Measurements from ENCODE around the gene SLC4A11. TPM values are rescaled to one million over a fixed set of nuclear protein-coding genes. Genes with fewer than 3 reads are reported as not detected.
"Not testable (repeated sequence)": the region's sequence is repeated elsewhere in the genome, so short reads cannot be mapped to it uniquely, and the experiment has no call there.

The SLC4A11 gene
- total RNA-seq, 1 experiment from 2014 or later, result 1.1 TPM

- intact Hi-C loops (cut with micrococcal nuclease; ENCODE audit: unreplicated experiment), result no loop called here
- no peaks in the 10 kb centered on the region for H3K4me1 ChIP-seq (ENCODE audit: insufficient read depth, low read length, poor library complexity, severe bottlenecking)
These were observed 17.4 kb downstream of the SLC4A11 start for GRCh38 chr20:3221398-3222226.

GRCh38 chr20:3218307-3218988 lies 20.5 kb downstream of the SLC4A11 start:
- Histone ChIP-seq H3K4me1 (ENCODE audit: insufficient read depth, low read length, poor library complexity, severe bottlenecking) (no peaks in the 10 kb centered on the region), H3K27ac (ENCODE audit: low read depth, low read length, poor library complexity, severe bottlenecking) (no peak overlapping the region), H3K36me3 (ENCODE audit: insufficient read depth, low read length, poor library complexity, severe bottlenecking) (peaks cover 31% of the 10 kb centered on the region), H3K9me3 (ENCODE audit: low read depth, low read length, poor library complexity, severe bottlenecking) (no peaks in the 10 kb centered on the region), H3K27me3 (replicated peaks; ENCODE audit: insufficient read depth, low read depth, low read length, poor library complexity) (no peaks in the 10 kb centered on the region), H3K4me3 (ENCODE audit: low read depth, low read length, poor library complexity, severe bottlenecking) (no peak overlapping the region)
- ChIA-PET POLR2A (ENCODE audit: low non-redundant PET) (no interaction called here), CTCF (interaction anchor here (0.6 to 0.7 kb wide), 4 partner anchors 38 to 748 kb away, joined by 3 to 13 read pairs (median 6); partner anchors contain the start of gene SNRPB)
- BruUV-seq (replicated peaks), result no TSS peak
- peak; percentile 73 for DNase-seq (ENCODE audit: low spot score)
- intact Hi-C loops (cut with micrococcal nuclease; ENCODE audit: unreplicated experiment), result loop anchor here (2.0 to 5.0 kb wide), 2 partner anchors 98 to 494 kb away; partner anchors contain the start of gene SIGLEC1
- no peak for TF ChIP-seq EZH2 (IDR thresholded peaks at IDR 0.05; ENCODE audit: borderline replicate concordance, low read depth, low read length, poor library complexity, severe bottlenecking)
- TF ChIP-seq, protein P1, sequence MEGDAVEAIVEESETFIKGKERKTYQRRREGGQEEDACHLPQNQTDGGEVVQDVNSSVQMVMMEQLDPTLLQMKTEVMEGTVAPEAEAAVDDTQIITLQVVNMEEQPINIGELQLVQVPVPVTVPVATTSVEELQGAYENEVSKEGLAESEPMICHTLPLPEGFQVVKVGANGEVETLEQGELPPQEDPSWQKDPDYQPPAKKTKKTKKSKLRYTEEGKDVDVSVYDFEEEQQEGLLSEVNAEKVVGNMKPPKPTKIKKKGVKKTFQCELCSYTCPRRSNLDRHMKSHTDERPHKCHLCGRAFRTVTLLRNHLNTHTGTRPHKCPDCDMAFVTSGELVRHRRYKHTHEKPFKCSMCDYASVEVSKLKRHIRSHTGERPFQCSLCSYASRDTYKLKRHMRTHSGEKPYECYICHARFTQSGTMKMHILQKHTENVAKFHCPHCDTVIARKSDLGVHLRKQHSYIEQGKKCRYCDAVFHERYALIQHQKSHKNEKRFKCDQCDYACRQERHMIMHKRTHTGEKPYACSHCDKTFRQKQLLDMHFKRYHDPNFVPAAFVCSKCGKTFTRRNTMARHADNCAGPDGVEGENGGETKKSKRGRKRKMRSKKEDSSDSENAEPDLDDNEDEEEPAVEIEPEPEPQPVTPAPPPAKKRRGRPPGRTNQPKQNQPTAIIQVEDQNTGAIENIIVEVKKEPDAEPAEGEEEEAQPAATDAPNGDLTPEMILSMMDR (conservative IDR thresholded peaks at IDR 0.05; ENCODE audit: low read depth, low read length), result peak; percentile 95

More at GRCh38 chr20:3221398-3222226, 17.4 kb downstream of the SLC4A11 start:
- TF ChIP-seq EZH2 (IDR thresholded peaks at IDR 0.05; ENCODE audit: borderline replicate concordance, low read depth, low read length, poor library complexity, severe bottlenecking), result no peak
- TF ChIP-seq, protein P1 (conservative IDR thresholded peaks at IDR 0.05; ENCODE audit: low read depth, low read length), result no peak
- no TSS peak for BruUV-seq (replicated peaks)
- Histone ChIP-seq H3K27ac (ENCODE audit: low read depth, low read length, poor library complexity, severe bottlenecking) (no peak overlapping the region), H3K4me3 (ENCODE audit: low read depth, low read length, poor library complexity, severe bottlenecking) (no peak overlapping the region), H3K27me3 (replicated peaks; ENCODE audit: insufficient read depth, low read depth, low read length, poor library complexity) (no peaks in the 10 kb centered on the region), H3K36me3 (ENCODE audit: insufficient read depth, low read length, poor library complexity, severe bottlenecking) (peaks cover 18% of the 10 kb centered on the region), H3K9me3 (ENCODE audit: low read depth, low read length, poor library complexity, severe bottlenecking) (no peaks in the 10 kb centered on the region)
- ChIA-PET POLR2A (ENCODE audit: low non-redundant PET) (no interaction called here), CTCF (no interaction called here)
- DNase-seq (ENCODE audit: low spot score), result no peak

DNA sequence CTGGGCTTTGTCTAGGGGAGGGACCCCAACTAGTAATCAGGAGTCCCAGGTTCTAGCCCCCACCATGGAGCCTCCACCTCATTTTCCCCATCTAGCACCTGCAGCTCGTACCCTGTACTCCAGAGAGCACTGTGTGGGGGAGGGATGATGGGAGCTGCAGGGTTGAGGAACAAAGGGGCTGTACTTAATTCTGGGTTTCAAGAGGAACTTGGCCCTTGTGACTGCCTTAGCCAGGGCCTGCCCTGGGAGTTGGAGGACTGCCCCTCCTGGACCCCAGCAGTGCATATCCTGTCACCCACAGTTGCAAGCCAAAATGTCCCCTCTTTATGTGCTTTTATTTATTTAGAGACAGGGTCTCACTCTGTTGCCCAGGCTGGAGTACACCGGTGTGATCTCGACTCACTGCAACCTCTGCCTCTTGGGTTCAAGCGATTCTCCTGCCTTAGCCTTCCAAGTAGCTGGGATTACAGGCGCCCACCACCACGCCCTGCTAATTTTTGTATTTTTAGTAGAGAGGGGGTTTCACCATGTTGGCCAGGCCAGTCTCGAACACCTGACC lies 23.6 kb downstream of the SLC4A11 start:
- H3K4me1 ChIP-seq (ENCODE audit: insufficient read depth, low read length, poor library complexity, severe bottlenecking); H3K27me3 ChIP-seq (replicated peaks; ENCODE audit: insufficient read depth, low read depth, low read length, poor library complexity); POLR2A ChIA-PET (ENCODE audit: low non-redundant PET); H3K4me3 ChIP-seq (ENCODE audit: low read depth, low read length, poor library complexity, severe bottlenecking); BruUV-seq (replicated peaks); DNase-seq (ENCODE audit: low spot score); CTCF ChIA-PET; H3K9me3 ChIP-seq (ENCODE audit: low read depth, low read length, poor library complexity, severe bottlenecking); H3K27ac ChIP-seq (ENCODE audit: low read depth, low read length, poor library complexity, severe bottlenecking): not testable (repeated sequence)
- peaks cover 22% of the 10 kb centered on the region for H3K36me3 ChIP-seq (ENCODE audit: insufficient read depth, low read length, poor library complexity, severe bottlenecking)
- intact Hi-C loops (cut with micrococcal nuclease; ENCODE audit: unreplicated experiment), result loop anchor here (5.0 kb wide), 1 partner anchor 497 kb away; the partner anchor contains the start of gene SIGLEC1

All from A673 (cell line).